ENCODE measurements around the gene FBXW2. TPM values are rescaled to one million over a fixed set of nuclear protein-coding genes. Genes with fewer than 3 reads are reported as not detected.

FBXW2 gene
- total and polyA plus RNA-seq, 12 donors: 9.2 to 86.8 (median 48.0) TPM

GRCh38 chr9:120758544-120758943 lies 34.7 kb downstream of the FBXW2 start:
- WGBS, 4 donors: 84 to 95% (median 90%) methylated on average over 3 of the region's 3 CpGs

GRCh38 chr9:120757026-120757913 lies 35.9 kb downstream of the FBXW2 start:
- 54 to 68% (median 56%) methylated on average over 6 of the region's 6 CpGs for WGBS, 4 donors
- H3K9me3 ChIP-seq (replicated peaks in 1 of 3): no peaks in the 10 kb centered on the region
- no peak overlapping the region for H3K27ac ChIP-seq
- intact Hi-C loops (cut with DNase I): loop anchor here (5.0 to 10.0 kb wide), 2 partner anchors 178 to 305 kb away; no protein-coding TSS in a partner anchor
- TF ChIP-seq CTCF (IDR thresholded peaks at IDR 0.05): no peak
- no peak for TF ChIP-seq POLR2A (IDR thresholded peaks at IDR 0.05)
- H3K4me1 ChIP-seq (replicated peaks in 1 of 2): peaks cover 0 to 10% of the 10 kb centered on the region in 2 donors
- no peak overlapping the region for H3K4me3 ChIP-seq
- no peak for DNase-seq
- peaks cover 0 to 15% of the 10 kb centered on the region in 2 donors for H3K36me3 ChIP-seq (replicated peaks in 1 of 2)
- H3K27me3 ChIP-seq: no peaks in the 10 kb centered on the region

More at GRCh38 chr9:120758544-120758943, 34.7 kb downstream of the FBXW2 start:
- Histone ChIP-seq H3K27me3 (no peaks in the 10 kb centered on the region), H3K9me3 (replicated peaks in 1 of 3) (no peaks in the 10 kb centered on the region), H3K36me3 (replicated peaks in 1 of 2) (peaks cover 0 to 26% of the 10 kb centered on the region in 2 donors), H3K4me3 (no peak overlapping the region), H3K4me1 (replicated peaks in 1 of 2) (peaks cover 0 to 10% of the 10 kb centered on the region in 2 donors), H3K27ac (no peak overlapping the region)
- TF ChIP-seq CTCF (IDR thresholded peaks at IDR 0.05) (no peak), POLR2A (IDR thresholded peaks at IDR 0.05) (no peak)
- intact Hi-C loops (cut with DNase I): loop anchor here (5.0 to 10.0 kb wide), 2 partner anchors 176 to 304 kb away; no protein-coding TSS in a partner anchor
- DNase-seq: no peak

GRCh38 chr9:120756531-120756930 lies 36.7 kb downstream of the FBXW2 start:
- no peaks in the 10 kb centered on the region for H3K9me3 ChIP-seq (replicated peaks in 1 of 3)
- no peak overlapping the region for H3K27ac ChIP-seq
- no peaks in the 10 kb centered on the region for H3K27me3 ChIP-seq
- no peak for DNase-seq
- peaks cover 0 to 10% of the 10 kb centered on the region in 2 donors for H3K4me1 ChIP-seq (replicated peaks in 1 of 2)
- 0 to 7% (median 6%) methylated on average over 1 of the region's 1 CpG for WGBS, 4 donors
- H3K4me3 ChIP-seq: no peak overlapping the region
- intact Hi-C loops (cut with DNase I): loop anchor here (5.0 to 10.0 kb wide), 2 partner anchors 178 to 306 kb away; no protein-coding TSS in a partner anchor
- TF ChIP-seq POLR2A (IDR thresholded peaks at IDR 0.05) (no peak), CTCF (IDR thresholded peaks at IDR 0.05) (no peak)
- peaks cover 0 to 8% of the 10 kb centered on the region in 2 donors for H3K36me3 ChIP-seq (replicated peaks in 1 of 2)

- DNase-seq: peak in 6 of 7 donors; percentile 29 to 79 (median 62)
- TF ChIP-seq CTCF (IDR thresholded peaks at IDR 0.05): peak; percentile 80 to 94 (median 91)
- TF ChIP-seq POLR2A (IDR thresholded peaks at IDR 0.05): no peak
- peaks cover 0 to 2% of the 10 kb centered on the region in 2 donors for H3K36me3 ChIP-seq (replicated peaks in 1 of 2)
- H3K27ac ChIP-seq: no peak overlapping the region
- H3K4me1 ChIP-seq (replicated peaks in 1 of 2): peaks cover 0 to 10% of the 10 kb centered on the region in 2 donors
- intact Hi-C loops (cut with DNase I): loop anchor here (5.0 to 10.0 kb wide), 2 partner anchors 179 to 306 kb away; no protein-coding TSS in a partner anchor
- WGBS, 4 donors: 7 to 17% (median 14%) methylated on average over 6 of the region's 6 CpGs
- no peaks in the 10 kb centered on the region for H3K27me3 ChIP-seq
- H3K9me3 ChIP-seq (replicated peaks in 1 of 3): no peaks in the 10 kb centered on the region
- no peak overlapping the region for H3K4me3 ChIP-seq
Measured at GRCh38 chr9:120755810-120756434, 37.3 kb downstream of the FBXW2 start.

Data from adrenal gland (tissue), 12 donors.